ENCODE results near the gene INSR.

DNA sequence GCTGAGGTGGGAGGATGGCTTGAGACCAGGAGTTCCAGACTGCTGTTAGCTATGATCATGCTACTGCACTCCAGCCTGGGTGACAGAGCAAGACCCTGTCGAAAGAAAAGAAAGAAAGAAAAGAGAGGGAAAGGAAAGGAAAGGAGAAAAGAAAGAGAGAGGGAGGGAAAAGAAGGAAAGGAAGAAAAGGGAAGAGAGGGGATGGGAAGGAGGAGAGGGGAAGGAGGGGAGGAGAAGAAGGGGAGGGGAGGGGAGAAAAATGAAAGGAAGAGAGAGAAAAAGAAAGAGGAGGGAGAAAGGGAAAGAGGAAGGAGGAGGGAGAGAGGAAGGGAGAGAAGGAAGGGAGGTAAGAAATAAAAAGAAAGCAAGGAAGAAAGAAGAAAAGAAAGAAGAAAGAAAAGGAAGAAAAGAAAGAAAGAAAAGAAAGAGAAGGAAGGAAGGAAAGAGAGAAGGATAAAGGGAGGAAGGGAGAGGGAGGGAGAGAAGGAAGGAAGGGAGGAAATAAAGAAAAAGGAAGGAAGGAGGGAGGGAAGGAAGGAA is 44.1 kb downstream of the INSR start:
- TF ChIP-seq, protein P1, sequence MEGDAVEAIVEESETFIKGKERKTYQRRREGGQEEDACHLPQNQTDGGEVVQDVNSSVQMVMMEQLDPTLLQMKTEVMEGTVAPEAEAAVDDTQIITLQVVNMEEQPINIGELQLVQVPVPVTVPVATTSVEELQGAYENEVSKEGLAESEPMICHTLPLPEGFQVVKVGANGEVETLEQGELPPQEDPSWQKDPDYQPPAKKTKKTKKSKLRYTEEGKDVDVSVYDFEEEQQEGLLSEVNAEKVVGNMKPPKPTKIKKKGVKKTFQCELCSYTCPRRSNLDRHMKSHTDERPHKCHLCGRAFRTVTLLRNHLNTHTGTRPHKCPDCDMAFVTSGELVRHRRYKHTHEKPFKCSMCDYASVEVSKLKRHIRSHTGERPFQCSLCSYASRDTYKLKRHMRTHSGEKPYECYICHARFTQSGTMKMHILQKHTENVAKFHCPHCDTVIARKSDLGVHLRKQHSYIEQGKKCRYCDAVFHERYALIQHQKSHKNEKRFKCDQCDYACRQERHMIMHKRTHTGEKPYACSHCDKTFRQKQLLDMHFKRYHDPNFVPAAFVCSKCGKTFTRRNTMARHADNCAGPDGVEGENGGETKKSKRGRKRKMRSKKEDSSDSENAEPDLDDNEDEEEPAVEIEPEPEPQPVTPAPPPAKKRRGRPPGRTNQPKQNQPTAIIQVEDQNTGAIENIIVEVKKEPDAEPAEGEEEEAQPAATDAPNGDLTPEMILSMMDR (IDR thresholded peaks at IDR 0.05): no peak
- TF ChIP-seq POLR2AphosphoS5 (IDR thresholded peaks at IDR 0.05; ENCODE audit: low read depth, low read length) (no peak), TCF7L2 (IDR thresholded peaks at IDR 0.05; ENCODE audit: low read depth, low read length) (no peak)
- TF ChIP-seq, protein P2, sequence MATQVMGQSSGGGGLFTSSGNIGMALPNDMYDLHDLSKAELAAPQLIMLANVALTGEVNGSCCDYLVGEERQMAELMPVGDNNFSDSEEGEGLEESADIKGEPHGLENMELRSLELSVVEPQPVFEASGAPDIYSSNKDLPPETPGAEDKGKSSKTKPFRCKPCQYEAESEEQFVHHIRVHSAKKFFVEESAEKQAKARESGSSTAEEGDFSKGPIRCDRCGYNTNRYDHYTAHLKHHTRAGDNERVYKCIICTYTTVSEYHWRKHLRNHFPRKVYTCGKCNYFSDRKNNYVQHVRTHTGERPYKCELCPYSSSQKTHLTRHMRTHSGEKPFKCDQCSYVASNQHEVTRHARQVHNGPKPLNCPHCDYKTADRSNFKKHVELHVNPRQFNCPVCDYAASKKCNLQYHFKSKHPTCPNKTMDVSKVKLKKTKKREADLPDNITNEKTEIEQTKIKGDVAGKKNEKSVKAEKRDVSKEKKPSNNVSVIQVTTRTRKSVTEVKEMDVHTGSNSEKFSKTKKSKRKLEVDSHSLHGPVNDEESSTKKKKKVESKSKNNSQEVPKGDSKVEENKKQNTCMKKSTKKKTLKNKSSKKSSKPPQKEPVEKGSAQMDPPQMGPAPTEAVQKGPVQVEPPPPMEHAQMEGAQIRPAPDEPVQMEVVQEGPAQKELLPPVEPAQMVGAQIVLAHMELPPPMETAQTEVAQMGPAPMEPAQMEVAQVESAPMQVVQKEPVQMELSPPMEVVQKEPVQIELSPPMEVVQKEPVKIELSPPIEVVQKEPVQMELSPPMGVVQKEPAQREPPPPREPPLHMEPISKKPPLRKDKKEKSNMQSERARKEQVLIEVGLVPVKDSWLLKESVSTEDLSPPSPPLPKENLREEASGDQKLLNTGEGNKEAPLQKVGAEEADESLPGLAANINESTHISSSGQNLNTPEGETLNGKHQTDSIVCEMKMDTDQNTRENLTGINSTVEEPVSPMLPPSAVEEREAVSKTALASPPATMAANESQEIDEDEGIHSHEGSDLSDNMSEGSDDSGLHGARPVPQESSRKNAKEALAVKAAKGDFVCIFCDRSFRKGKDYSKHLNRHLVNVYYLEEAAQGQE (IDR thresholded peaks at IDR 0.05; ENCODE audit: insufficient read depth in 1 of 2, low read depth in 2 of 2, low read length in 1 of 2): no peak

All from Panc1 (cell line).